GM12864 (cell line): ENCODE results near the gene PPEF1.
A peak's percentile ranks its signal among the peaks of the same experiment; 100 is the strongest.
"Not testable (repeated sequence)": the region's sequence is repeated elsewhere in the genome, so short reads cannot be mapped to it uniquely, and the experiment has no call there.

Experiments
- DNase-seq: peaks from one replicate; pipeline ENCODE4 v3.0.0-alpha.2; 2011; ENCODE audit warnings: low read depth
- H3K4me3 ChIP-seq: 2 replicates; pipeline ENCODE4 v1.5.1; 2011; ENCODE audit warnings: mild to moderate bottlenecking, low read depth, low read length, control low read depth
- TF ChIP-seq, protein P1 (sequence below): IDR thresholded peaks from 2 replicates; pipeline ENCODE4 v1.5.1; 2011; ENCODE audit warnings: low read depth, mild to moderate bottlenecking, moderate library complexity, low read length, control low read depth, inconsistent platforms; ENCODE audit errors: missing control alignments

PPEF1 gene

DNA sequence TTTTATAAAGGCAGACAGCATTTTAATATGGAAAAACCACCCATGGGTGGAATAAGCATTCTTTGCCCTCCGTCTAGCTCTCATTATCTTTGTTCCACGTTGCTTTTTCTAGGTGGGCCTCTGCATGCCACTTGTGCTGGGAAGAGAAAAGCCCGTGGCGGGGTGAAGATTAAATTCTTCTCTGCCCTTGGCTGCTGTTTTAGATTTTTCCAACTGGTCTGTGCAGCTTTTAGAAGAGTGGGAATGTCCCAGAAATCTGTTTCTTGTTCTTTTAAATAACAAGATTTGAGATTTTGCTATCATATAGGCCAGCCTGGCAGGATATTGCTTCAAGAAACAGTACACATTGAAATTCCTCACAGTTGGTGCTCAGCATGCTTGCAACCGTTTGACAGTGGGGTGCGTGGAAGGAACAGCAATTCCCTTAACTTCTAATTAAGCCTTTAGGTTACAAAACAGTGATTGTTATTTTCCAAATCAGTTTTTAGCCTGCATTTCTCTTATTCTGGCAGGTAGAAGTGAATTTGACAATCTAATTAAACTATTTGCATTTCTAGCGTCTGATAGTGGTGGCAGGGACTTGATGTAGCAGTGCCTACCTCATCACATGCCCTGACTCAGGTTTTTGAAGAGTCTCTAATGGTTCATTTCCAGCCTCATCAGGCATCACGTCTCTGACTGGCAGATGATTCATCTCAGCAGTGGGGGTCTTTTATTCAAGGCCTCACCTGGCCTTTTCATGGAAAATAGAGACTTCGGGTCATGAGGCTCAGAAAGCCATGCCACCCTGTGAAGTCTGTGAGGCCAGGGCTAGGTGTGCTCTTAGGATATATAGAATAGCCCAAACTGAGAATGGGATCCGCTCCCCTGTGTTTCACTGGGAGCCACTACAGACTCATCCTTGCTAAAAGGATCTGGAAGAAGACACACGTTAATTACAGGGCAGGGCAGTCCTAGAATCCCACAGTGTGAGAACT is 50.8 kb downstream of the PPEF1 start:
- no peak overlapping the region for H3K4me3 ChIP-seq
- DNase-seq: no peak
- TF ChIP-seq, protein P1, sequence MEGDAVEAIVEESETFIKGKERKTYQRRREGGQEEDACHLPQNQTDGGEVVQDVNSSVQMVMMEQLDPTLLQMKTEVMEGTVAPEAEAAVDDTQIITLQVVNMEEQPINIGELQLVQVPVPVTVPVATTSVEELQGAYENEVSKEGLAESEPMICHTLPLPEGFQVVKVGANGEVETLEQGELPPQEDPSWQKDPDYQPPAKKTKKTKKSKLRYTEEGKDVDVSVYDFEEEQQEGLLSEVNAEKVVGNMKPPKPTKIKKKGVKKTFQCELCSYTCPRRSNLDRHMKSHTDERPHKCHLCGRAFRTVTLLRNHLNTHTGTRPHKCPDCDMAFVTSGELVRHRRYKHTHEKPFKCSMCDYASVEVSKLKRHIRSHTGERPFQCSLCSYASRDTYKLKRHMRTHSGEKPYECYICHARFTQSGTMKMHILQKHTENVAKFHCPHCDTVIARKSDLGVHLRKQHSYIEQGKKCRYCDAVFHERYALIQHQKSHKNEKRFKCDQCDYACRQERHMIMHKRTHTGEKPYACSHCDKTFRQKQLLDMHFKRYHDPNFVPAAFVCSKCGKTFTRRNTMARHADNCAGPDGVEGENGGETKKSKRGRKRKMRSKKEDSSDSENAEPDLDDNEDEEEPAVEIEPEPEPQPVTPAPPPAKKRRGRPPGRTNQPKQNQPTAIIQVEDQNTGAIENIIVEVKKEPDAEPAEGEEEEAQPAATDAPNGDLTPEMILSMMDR: no peak

DNA sequence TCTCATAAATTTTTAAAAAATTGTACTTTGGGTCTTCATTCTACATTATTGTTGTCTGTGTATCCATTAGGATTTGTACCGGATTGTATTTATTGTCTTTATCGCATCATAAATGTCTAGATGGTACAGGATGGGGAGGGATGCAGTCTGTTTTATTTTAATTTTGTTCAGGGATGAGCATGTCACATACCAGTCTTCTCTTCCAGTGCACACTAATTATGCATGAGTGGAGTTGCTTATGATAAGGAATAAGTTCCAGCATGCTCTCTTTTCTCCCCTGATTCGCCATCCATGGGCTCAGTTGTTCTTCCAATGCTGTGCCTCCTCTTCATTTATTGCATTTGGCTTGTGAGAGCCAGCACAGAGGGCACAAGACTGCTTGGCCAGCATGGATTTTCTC is 54.3 kb downstream of the PPEF1 start:
- no peak for DNase-seq
- TF ChIP-seq, protein P1: no peak
- no peak overlapping the region for H3K4me3 ChIP-seq

DNA sequence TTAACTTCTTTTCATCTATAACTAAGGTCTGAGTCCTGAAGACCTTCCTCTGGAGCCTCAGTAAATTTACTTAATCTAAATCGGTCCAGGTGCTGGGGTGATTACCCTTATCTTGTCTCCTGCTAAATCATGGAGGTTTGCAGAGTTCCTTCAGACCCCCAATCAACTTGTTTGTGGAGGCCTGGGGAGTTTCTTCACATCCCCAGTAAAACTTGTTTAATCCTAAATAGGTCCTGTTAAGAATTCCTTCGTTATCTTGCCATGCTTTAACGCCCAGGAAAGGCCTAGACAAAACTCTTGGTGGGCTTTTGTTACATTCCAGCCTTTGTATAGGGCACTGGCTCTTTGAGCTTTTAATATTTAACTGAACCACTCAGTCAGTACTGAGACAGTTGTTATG is 55.7 kb downstream of the PPEF1 start:
- not testable (repeated sequence) for H3K4me3 ChIP-seq, DNase-seq

DNA sequence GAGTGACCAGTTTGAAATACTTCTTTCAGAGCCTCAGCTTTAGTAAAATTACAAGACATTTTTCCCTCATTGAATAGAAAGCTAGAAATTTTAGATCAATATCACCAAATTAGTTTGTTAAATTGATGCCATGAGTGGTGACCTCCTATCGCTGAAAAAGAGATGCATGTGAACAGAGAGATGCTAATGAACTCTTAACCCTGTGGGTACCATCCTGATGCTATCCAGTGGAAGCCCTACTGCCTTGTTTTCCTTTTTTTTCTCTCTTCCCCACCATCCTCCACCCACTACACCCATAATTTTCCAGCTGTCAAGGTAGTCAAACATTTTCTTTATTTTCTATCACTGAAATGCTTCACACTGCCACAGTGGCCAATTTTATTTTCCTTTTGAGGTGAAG is 61.9 kb downstream of the PPEF1 start:
- no peak overlapping the region for H3K4me3 ChIP-seq
- DNase-seq: no peak
- TF ChIP-seq, protein P1: no peak

DNA sequence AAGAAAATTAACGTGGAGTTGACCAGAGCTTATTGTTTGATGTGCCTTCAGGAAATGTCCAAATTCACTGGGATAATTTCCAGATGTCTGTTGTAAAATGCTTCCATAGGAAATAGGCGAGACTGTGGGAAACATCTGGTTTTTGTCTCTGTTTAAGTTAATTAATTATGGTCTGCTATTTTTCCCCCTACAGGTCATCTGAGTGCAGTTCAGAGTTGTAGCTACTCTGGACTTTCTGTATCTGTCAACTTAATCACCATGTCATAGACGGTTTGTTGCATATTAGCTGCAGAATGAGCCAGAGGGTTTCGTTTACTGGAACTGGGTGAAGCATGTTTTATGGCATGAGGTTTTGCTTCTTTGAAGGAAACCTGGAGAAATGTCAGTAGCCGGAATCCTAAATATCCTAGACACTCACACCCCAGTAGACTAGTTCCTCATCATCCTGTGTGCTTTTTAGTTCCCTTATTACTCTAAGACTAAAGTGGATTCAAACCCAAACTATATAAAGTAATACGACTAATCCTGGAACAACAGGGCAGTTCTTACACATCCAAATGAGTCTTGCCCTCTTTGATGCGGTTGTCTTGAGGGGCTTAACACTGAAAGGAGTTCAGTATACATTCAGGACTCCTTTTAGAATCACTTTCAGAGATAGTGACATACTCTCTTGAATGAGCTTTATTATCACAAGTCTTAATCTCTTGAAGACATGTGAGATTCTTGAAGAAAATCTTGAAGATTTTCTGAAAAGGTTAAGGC is 62.5 kb downstream of the PPEF1 start:
- no peak for DNase-seq

DNA sequence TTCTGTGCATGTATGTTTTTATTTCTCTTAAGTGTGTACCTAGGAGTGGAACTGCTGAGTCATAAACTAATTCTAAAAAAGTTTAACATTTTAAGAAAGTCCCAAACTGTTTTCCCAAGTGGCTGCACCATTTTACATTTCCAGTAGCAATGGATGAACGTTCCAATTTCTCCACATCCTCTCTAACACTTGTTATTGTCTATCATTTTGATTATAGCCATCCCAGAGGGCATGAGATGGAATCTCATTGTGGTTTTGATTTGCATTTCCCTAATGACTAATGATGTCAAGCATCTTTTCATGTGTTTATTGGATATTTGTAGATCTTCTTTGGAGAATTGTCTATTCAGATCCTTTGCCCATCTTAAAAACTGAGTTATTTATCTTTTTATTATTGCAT is 82.5 kb downstream of the PPEF1 start:
- no peak for DNase-seq
- H3K4me3 ChIP-seq: no peak overlapping the region

More for the DNA sequence above, 62.5 kb downstream of the PPEF1 start:
- TF ChIP-seq, protein P1: peak; percentile 5
- no peak overlapping the region for H3K4me3 ChIP-seq

DNA sequence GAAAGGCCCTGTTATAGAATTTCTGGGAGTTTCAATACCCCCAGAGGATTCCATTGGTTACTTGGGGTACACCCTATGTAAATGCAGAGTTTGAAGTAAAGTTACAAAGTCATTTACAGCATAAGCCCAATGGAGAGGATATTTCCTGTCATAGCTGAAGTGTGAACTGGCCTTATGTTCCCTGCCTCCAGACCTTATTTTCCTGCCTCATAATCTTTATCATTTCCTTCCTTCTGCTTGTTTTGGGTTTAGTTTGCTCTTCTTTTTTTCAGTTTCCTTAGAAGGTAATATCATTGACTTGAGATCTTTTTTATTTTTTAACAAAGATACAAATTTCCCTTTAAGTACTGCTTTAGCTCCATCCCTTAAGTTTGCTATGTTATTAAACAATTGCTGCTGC is 85.4 kb downstream of the PPEF1 start:
- TF ChIP-seq, protein P1: no peak

More for the DNA sequence above, 82.5 kb downstream of the PPEF1 start:
- TF ChIP-seq, protein P1: no peak

More for the DNA sequence above, 85.4 kb downstream of the PPEF1 start:
- no peak overlapping the region for H3K4me3 ChIP-seq
- no peak for DNase-seq
